K562 (cell line): Measurements from ENCODE around the gene GYS1. TPM values are rescaled to one million over a fixed set of nuclear protein-coding genes. Genes with fewer than 3 reads are reported as not detected.

Source experiments
- DEAF1 ChIP-seq: fragments of 450-650 bp; formaldehyde crosslinking; IDR thresholded peaks from 2 replicates; pipeline ENCODE4 v1.4.0; 2020; ENCODE audit warnings: mild to moderate bottlenecking, moderate library complexity
- DIDO1 ChIP-seq: fragments of 450-650 bp; IDR thresholded peaks from 2 replicates; pipeline ENCODE4 v1.6.1; 2016; ENCODE audit warnings: low read depth, missing biosample characterization, missing genetic modification characterization
- ESRRA ChIP-seq: fragments of 450-650 bp; IDR thresholded peaks from 2 replicates; pipeline ENCODE4 v1.6.1; 2014; ENCODE audit warnings: low read depth, mild to moderate bottlenecking, moderate library complexity, borderline replicate concordance
- GABPB2 ChIP-seq: fragments of 250-450 bp; sonication (Bioruptor Pico); conservative IDR thresholded peaks from 2 replicates; pipeline ENCODE4 v1.5.1; 2021; ENCODE audit warnings: mild to moderate bottlenecking
- KDM4B ChIP-seq, 2 experiments: fragments of 450-650 bp in 1 of 2; sonication (generic) in 1 of 2; IDR thresholded peaks; 2 replicates each; pipeline ENCODE4 v1.6.1; 2016 to 2017; ENCODE audit warnings: borderline replicate concordance in 2 of 2, antibody characterized with exemption in 1 of 2, low read depth in 1 of 2, mild to moderate bottlenecking in 1 of 2
- L3MBTL2 ChIP-seq: fragments of 450-650 bp; IDR thresholded peaks from 2 replicates; pipeline ENCODE4 v1.6.1; 2016; ENCODE audit warnings: mild to moderate bottlenecking, moderate library complexity
- PBX2 ChIP-seq, 2 experiments: IDR thresholded peaks in 1 of 2; conservative IDR thresholded peaks in 1 of 2; 2 replicates each; pipeline ENCODE4 v1.6.1; 2016; ENCODE audit warnings: low read depth in 2 of 2, mild to moderate bottlenecking in 1 of 2, missing compliant biosample characterization in 1 of 2, missing genetic modification characterization in 1 of 2, moderate library complexity in 1 of 2
- POLR3A ChIP-seq: IDR thresholded peaks from 2 replicates; pipeline ENCODE4 v1.6.1; 2011; ENCODE audit warnings: borderline replicate concordance, mild to moderate bottlenecking, moderate library complexity; ENCODE audit not compliant: insufficient read length, insufficient read depth; ENCODE audit errors: extremely low read depth
- SMAD4 ChIP-seq: fragments of 250-450 bp; sonication (Bioruptor Pico); conservative IDR thresholded peaks from 2 replicates; pipeline ENCODE4 v1.8.0; 2021; ENCODE audit warnings: inconsistent platforms, mild to moderate bottlenecking, moderate library complexity
- XRCC3 ChIP-seq: fragments of 450-650 bp; IDR thresholded peaks from 2 replicates; pipeline ENCODE4 v1.6.1; 2017; ENCODE audit warnings: mild to moderate bottlenecking, moderate library complexity
- XRCC5 ChIP-seq: fragments of 200-400 bp; formaldehyde crosslinking; IDR thresholded peaks from 2 replicates; pipeline ENCODE4 v1.6.1; 2017; ENCODE audit warnings: low read depth, mild to moderate bottlenecking, low read length
- ZNF232 ChIP-seq: sonication (generic); formaldehyde crosslinking; IDR thresholded peaks from 2 replicates; pipeline ENCODE4 v1.8.0; 2022; ENCODE audit warnings: mild to moderate bottlenecking, missing genetic modification reagents
- ZNF639 ChIP-seq, 2 experiments: fragments of 200-800 bp in 1 of 2; sonication (Bioruptor generic) in 1 of 2; sonication (generic) in 1 of 2; formaldehyde crosslinking in 1 of 2; IDR thresholded peaks in 1 of 2; conservative IDR thresholded peaks in 1 of 2; 2 replicates each; pipeline versions ENCODE4 v1.5.0 to v1.6.1; 2016 to 2020; ENCODE audit warnings: missing compliant biosample characterization in 1 of 2, missing genetic modification characterization in 1 of 2, missing genetic modification reagents in 1 of 2
- polyA plus RNA-seq, 8 experiments: library from polyadenylated mRNA; depleted of rRNA in 4 of 8; stranded (reverse) in 5 of 8; unstranded in 3 of 8; fragments of >200 nt; fragmentation: Nextera tagmentation in 2 of 8; fragmentation: Illumina TruSeq in 1 of 8; extraction: Ambion mirVana in 2 of 8; extraction: Trizol in 1 of 8; gene quantifications; 2 replicates each; pipeline versions ENCODE4 v1.2.1 to v1.2.3, GENCODE V29; 2011 to 2014; ENCODE audit warnings: inconsistent platforms in 1 of 8, missing spikeins in 1 of 8
- total RNA-seq, 7 experiments: library from RNA; depleted of rRNA in 6 of 7; stranded (reverse); fragments of >200 nt in 6 of 7; fragmentation: Illumina TruSeq in 2 of 7; extraction: Trizol in 2 of 7; gene quantifications; 2 replicates each; pipeline versions ENCODE4 v1.2.1 to v1.2.3, GENCODE V29; 2011 to 2021; ENCODE audit warnings: low replicate concordance in 1 of 7
- TF ChIP-seq, protein P1 (sequence below), 2 experiments: fragments of 450-650 bp in 1 of 2; sonication (generic) in 1 of 2; formaldehyde crosslinking in 1 of 2; IDR thresholded peaks in 1 of 2; conservative IDR thresholded peaks in 1 of 2; 2 replicates each; pipeline versions ENCODE4 v1.6.1 to v1.8.1; 2016 to 2023; ENCODE audit warnings: mild to moderate bottlenecking in 2 of 2, moderate library complexity in 2 of 2, inconsistent platforms in 1 of 2, missing genetic modification reagents in 1 of 2
- TF ChIP-seq, protein P2 (sequence below): fragments of 250-450 bp; sonication (Bioruptor Pico); IDR thresholded peaks from 2 replicates; pipeline ENCODE4 v1.9.0; 2021; ENCODE audit warnings: mild to moderate bottlenecking, inconsistent platforms

The GYS1 gene
- total and polyA plus RNA-seq, 9 of the 15 experiments (the other 6 are each of a cell fraction or from before 2014, with no cell fraction given), result 1.9 to 31.1 (median 15.2) TPM

DNA sequence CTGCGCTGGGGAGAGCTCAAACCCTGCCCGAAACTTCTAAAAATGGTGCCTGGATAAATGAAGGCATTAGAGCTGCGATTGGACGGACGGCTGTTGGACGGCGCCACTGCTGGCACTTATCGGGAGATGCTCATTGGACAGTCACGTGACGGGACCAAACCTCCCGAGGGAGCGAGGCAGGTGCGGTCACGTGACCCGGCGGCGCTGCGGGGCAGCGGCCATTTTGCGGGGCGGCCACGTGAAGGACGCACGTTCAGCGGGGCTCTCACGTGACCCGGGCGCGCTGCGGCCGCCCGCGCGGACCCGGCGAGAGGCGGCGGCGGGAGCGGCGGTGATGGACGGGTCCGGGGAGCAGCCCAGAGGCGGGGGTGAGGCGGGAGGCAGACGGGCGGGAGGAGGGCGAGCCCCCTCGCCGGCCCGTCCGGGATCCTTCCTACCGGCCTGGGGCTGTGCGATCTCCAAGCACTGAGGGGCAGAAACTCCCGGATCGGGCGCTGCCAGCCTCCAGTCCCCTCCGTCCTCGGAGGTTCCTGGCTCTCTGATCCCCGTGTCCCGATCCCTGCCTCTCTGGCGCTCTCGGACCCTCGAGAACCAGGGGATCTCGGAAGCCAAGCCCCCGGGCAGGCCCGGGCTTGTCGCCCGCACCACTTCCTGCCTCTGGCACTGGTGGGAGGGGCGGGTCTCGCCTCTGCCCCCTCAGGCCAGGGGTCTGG is 38.4 kb downstream of the GYS1 start, which contains the start of gene BAX (continued):
- TF ChIP-seq PBX2 (CRISPR knock-in tag; IDR thresholded peaks at IDR 0.05; ENCODE audit: low read depth), result no peak
- no peak for TF ChIP-seq PBX2 (tag; conservative IDR thresholded peaks at IDR 0.05; ENCODE audit: low read depth)
- TF ChIP-seq ZNF639 (CRISPR knock-in tag; conservative IDR thresholded peaks at IDR 0.05 in 1 of 2, IDR thresholded peaks at IDR 0.05 in 1 of 2), result peak in 1 of 2 experiments; percentile 91; a peak in 2 of 4 replicates
- TF ChIP-seq ZNF232 (CRISPR knock-in tag), result no peak
- peak; percentile 57; the same call in 1 of the 2 replicates for TF ChIP-seq DIDO1 (tag)
- no peak for TF ChIP-seq GABPB2
- TF ChIP-seq XRCC3, result no peak
- TF ChIP-seq, protein P1, sequence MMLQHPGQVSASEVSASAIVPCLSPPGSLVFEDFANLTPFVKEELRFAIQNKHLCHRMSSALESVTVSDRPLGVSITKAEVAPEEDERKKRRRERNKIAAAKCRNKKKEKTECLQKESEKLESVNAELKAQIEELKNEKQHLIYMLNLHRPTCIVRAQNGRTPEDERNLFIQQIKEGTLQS (IDR thresholded peaks at IDR 0.05), result peak; percentile 53
- TF ChIP-seq, protein P1 (CRISPR knock-in tag; conservative IDR thresholded peaks at IDR 0.05), result peak; percentile 46; the same call in 1 of the 2 replicates
- TF ChIP-seq ESRRA, result peak; percentile 77; the same call in 1 of the 2 replicates
- TF ChIP-seq XRCC5, result 0 out of 2 replicates have a peak, but pooled peaks have one; percentile 18
- peak; percentile 83 for TF ChIP-seq L3MBTL2
- TF ChIP-seq POLR3A, result no peak
- TF ChIP-seq, protein P2, sequence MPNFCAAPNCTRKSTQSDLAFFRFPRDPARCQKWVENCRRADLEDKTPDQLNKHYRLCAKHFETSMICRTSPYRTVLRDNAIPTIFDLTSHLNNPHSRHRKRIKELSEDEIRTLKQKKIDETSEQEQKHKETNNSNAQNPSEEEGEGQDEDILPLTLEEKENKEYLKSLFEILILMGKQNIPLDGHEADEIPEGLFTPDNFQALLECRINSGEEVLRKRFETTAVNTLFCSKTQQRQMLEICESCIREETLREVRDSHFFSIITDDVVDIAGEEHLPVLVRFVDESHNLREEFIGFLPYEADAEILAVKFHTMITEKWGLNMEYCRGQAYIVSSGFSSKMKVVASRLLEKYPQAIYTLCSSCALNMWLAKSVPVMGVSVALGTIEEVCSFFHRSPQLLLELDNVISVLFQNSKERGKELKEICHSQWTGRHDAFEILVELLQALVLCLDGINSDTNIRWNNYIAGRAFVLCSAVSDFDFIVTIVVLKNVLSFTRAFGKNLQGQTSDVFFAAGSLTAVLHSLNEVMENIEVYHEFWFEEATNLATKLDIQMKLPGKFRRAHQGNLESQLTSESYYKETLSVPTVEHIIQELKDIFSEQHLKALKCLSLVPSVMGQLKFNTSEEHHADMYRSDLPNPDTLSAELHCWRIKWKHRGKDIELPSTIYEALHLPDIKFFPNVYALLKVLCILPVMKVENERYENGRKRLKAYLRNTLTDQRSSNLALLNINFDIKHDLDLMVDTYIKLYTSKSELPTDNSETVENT (CRISPR knock-in tag), result 0 out of 2 replicates have a peak, but pooled peaks have one; percentile 1
- no peak for TF ChIP-seq DEAF1
- peak in 1 of 2 experiments; percentile 35; a peak in 1 of 4 replicates for TF ChIP-seq KDM4B (IDR thresholded peaks at IDR 0.05; ENCODE audit: borderline replicate concordance in 2 of 2, low read depth in 1 of 2)
- TF ChIP-seq SMAD4, result peak; percentile 83
